ENCODE data around the gene CHD3.
A peak's percentile ranks its signal among the peaks of the same experiment; 100 is the strongest.

Gene CHD3

DNA sequence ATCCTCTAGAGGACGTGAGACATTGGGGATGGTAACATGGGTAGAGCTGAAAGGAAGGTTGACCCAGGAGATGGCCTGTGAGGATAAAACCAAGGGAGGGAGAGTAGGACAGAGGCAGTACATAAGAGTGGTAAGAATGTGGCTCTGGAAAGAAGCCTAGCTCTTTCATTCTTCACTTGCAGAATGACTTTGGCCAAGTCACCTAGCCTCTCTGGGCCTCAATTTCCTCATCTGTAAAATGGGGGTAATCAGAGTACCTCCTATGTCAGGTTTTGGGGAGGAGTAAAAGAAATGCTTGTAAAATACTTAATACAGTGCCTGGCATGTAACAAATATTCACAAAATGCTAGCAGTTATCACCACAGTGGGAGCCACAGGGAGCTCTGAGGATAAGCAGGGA is 47.7 kb upstream of the CHD3 start:
- Histone ChIP-seq H2AFZ (ENCODE audit: low read depth) (no peak overlapping the region), H3K4me1 (ENCODE audit: low read depth, poor library complexity, severe bottlenecking) (peaks cover 10% of the 10 kb centered on the region), H3K27ac (0 out of 2 replicates have a peak overlapping the region, but pooled peaks have one; percentile 59), H3K36me3 (ENCODE audit: insufficient read depth) (no peaks in the 10 kb centered on the region), H3K9ac (no peak overlapping the region), H4K20me1 (ENCODE audit: insufficient read depth) (no peaks in the 10 kb centered on the region), H3K79me2 (ENCODE audit: insufficient read depth, low read depth) (no peaks in the 10 kb centered on the region), H3K4me2 (peak overlapping the region; percentile 19; the same call in 1 of the 2 replicates), H3K4me3 (IDR thresholded peaks at IDR 0.05; ENCODE audit: insufficient read depth, low read depth, low read length) (no peak overlapping the region), H3K27me3 (ENCODE audit: insufficient read depth, low read depth) (no peaks in the 10 kb centered on the region)
- TF ChIP-seq, protein P1, sequence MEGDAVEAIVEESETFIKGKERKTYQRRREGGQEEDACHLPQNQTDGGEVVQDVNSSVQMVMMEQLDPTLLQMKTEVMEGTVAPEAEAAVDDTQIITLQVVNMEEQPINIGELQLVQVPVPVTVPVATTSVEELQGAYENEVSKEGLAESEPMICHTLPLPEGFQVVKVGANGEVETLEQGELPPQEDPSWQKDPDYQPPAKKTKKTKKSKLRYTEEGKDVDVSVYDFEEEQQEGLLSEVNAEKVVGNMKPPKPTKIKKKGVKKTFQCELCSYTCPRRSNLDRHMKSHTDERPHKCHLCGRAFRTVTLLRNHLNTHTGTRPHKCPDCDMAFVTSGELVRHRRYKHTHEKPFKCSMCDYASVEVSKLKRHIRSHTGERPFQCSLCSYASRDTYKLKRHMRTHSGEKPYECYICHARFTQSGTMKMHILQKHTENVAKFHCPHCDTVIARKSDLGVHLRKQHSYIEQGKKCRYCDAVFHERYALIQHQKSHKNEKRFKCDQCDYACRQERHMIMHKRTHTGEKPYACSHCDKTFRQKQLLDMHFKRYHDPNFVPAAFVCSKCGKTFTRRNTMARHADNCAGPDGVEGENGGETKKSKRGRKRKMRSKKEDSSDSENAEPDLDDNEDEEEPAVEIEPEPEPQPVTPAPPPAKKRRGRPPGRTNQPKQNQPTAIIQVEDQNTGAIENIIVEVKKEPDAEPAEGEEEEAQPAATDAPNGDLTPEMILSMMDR (conservative IDR thresholded peaks at IDR 0.05; ENCODE audit: low read depth, low read length), result no peak

DNA sequence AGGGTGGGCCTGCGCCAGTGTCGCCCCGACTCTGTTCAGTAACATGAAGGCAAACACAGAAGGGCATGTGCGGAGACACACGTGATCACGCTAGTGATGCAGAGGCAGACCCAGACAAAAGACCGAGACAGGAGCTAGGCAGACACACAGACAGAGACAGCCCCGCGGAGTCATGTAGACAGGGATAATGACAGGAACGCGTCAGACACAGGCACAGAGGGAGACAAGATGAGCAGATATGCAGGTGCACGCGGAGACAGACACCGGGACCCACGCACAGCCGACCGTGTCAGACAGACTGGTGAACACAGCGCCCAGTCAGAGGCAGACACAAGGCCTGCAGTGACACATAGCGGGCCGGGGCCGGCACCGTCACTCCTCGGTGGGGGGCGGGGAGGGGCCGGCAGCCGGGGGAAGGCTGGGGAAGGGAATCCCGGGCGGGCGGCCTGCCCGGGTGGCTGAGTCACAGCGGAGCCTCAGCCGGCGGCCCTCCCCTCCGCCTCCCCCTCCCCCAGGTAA is 47.1 kb upstream of the CHD3 start:
- H3K4me2 ChIP-seq, result peak overlapping the region; percentile 19; the same call in 1 of the 2 replicates
- TF ChIP-seq, protein P1 (conservative IDR thresholded peaks at IDR 0.05; ENCODE audit: low read depth, low read length), result no peak
- no peaks in the 10 kb centered on the region for H3K27me3 ChIP-seq (ENCODE audit: insufficient read depth, low read depth)
- H3K4me3 ChIP-seq (IDR thresholded peaks at IDR 0.05; ENCODE audit: insufficient read depth, low read depth, low read length), result no peak overlapping the region
- no peaks in the 10 kb centered on the region for H3K79me2 ChIP-seq (ENCODE audit: insufficient read depth, low read depth)
- H3K9ac ChIP-seq, result peak overlapping the region; percentile 51; the same call in 1 of the 2 replicates
- H4K20me1 ChIP-seq (ENCODE audit: insufficient read depth), result no peaks in the 10 kb centered on the region
- H3K4me1 ChIP-seq (ENCODE audit: low read depth, poor library complexity, severe bottlenecking), result peaks cover 10% of the 10 kb centered on the region
- H3K27ac ChIP-seq, result peak overlapping the region; percentile 59; the same call in 1 of the 2 replicates
- H2AFZ ChIP-seq (ENCODE audit: low read depth), result no peak overlapping the region
- H3K36me3 ChIP-seq (ENCODE audit: insufficient read depth), result no peaks in the 10 kb centered on the region

DNA sequence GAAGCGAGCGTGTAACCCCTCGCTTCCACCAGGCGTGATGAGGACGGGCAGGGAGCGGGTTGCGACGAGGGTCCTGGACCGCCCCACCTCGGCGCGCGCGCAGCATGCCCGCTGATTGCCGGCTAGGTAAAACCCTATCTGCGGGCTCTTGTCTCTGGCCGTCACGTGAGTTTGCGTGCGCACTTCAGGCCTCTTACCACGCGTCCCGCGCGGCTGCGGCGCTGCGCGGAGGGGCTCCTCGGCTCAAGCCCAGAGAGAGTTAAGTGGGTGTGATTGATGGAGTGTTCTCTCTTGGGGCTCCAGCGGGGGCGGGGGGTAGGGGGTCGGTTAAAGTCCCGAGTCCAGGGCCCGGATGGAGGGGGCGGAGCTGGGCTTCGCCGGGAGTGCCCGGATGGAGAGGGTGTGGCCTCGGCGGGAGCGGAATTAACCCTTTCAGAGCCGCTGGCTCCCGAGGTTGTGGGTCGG is 46.6 kb upstream of the CHD3 start:
- no peaks in the 10 kb centered on the region for H3K79me2 ChIP-seq (ENCODE audit: insufficient read depth, low read depth)
- peak overlapping the region; percentile 59 for H3K27ac ChIP-seq
- H2AFZ ChIP-seq (ENCODE audit: low read depth), result no peak overlapping the region
- TF ChIP-seq, protein P1 (conservative IDR thresholded peaks at IDR 0.05; ENCODE audit: low read depth, low read length), result no peak
- no peaks in the 10 kb centered on the region for H3K27me3 ChIP-seq (ENCODE audit: insufficient read depth, low read depth)
- H3K4me2 ChIP-seq, result no peak overlapping the region
- H3K4me1 ChIP-seq (ENCODE audit: low read depth, poor library complexity, severe bottlenecking), result peaks cover 10% of the 10 kb centered on the region
- peak overlapping the region; percentile 51; the same call in 1 of the 2 replicates for H3K9ac ChIP-seq
- H3K36me3 ChIP-seq (ENCODE audit: insufficient read depth), result no peaks in the 10 kb centered on the region
- no peaks in the 10 kb centered on the region for H4K20me1 ChIP-seq (ENCODE audit: insufficient read depth)
- H3K4me3 ChIP-seq (IDR thresholded peaks at IDR 0.05; ENCODE audit: insufficient read depth, low read depth, low read length), result no peak overlapping the region

DNA sequence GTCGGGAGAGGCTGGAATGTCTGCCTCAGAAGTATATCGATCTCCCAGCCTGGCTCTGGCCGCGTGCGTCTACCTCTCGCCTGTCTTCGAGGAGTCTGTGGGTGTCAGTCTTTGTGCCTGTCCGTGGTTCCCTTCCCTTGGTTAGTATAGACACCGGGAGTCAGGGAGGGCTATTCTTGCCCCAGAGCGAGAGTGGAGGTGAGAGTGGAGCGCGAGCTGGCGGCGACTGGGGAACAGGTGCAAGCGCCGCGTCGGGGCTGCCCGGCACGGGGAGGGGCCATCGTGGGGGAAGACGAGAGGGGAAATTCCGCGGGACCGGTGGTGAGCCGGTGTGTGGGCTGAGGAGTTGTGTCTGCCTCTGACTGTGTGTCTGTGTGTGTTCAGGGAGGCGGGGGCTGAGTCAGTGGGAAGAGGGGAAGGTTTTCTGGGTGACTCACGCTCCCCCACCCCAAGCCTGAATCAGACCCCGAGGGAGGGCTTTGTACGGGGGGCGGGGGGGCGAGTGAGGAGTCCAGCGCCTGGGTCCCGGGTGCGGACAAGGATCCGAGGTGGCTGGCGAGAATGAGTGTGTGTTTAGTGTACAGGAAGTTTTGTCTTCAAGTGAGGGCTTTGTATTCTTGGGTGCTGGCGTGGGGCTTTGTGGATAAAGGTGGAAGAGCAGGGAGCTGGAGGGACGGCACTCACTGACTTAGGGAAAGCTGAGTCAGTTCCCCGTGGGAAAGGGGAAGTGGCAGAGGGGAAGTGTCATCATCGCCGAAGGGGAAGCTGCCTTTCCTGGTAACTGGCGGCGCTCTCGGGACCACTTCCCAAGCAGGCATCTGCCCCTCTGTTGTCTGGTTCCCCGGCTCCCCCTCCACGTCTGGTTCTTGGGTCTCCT is 46.0 kb upstream of the CHD3 start:
- no peaks in the 10 kb centered on the region for H3K79me2 ChIP-seq (ENCODE audit: insufficient read depth, low read depth)
- peak overlapping the region; percentile 51; the same call in 1 of the 2 replicates for H3K9ac ChIP-seq
- H3K27me3 ChIP-seq (ENCODE audit: insufficient read depth, low read depth), result no peaks in the 10 kb centered on the region
- H3K4me3 ChIP-seq (IDR thresholded peaks at IDR 0.05; ENCODE audit: insufficient read depth, low read depth, low read length), result no peak overlapping the region
- H3K4me1 ChIP-seq (ENCODE audit: low read depth, poor library complexity, severe bottlenecking), result peaks cover 5% of the 10 kb centered on the region
- no peak overlapping the region for H2AFZ ChIP-seq (ENCODE audit: low read depth)
- no peaks in the 10 kb centered on the region for H3K36me3 ChIP-seq (ENCODE audit: insufficient read depth)
- H3K4me2 ChIP-seq, result 0 out of 2 replicates have a peak overlapping the region, but pooled peaks have one; percentile 6
- peak overlapping the region; percentile 59 for H3K27ac ChIP-seq
- TF ChIP-seq, protein P1 (conservative IDR thresholded peaks at IDR 0.05; ENCODE audit: low read depth, low read length), result no peak
- H4K20me1 ChIP-seq (ENCODE audit: insufficient read depth), result no peaks in the 10 kb centered on the region
